ENCODE measurements around the gene RBM18.

RBM18 gene

DNA sequence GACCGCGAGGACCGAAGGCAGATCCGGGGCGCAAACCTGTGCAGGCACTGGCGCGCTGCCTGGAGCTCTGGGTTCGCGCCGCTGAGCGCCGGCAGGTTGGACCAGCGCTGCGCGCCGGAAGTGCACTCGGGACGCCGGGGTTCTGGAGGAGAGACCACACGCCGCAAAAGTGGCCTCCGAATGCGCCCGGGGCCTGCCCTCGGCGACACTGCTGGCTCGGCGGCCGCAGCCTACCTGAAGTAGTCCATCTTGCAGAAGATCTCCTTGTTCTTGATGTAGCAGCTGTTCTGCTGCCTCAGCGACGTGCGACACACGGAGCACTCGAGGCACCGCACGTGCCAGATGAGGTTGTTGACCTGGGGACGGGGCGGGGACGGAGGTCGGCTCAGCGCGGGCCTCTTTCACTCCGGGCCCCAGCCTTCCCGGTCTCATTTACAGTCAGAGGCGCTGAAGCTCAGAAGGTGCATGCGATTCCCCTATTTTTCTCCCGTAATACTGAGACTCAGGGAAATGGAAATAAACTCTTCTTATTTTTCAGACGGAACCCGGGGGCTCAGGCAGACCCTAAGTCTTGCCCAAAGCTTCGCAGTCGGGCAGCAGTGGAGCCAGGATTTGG, 38.4 kb downstream of the RBM18 start:
- H3K27me3 ChIP-seq (replicated peaks) = peaks cover 86% of the 10 kb centered on the region
- H3K4me3 ChIP-seq (ENCODE audit: low read depth, low read length) = no peak overlapping the region
- DNase-seq = no peak
- TF ChIP-seq, protein P1, sequence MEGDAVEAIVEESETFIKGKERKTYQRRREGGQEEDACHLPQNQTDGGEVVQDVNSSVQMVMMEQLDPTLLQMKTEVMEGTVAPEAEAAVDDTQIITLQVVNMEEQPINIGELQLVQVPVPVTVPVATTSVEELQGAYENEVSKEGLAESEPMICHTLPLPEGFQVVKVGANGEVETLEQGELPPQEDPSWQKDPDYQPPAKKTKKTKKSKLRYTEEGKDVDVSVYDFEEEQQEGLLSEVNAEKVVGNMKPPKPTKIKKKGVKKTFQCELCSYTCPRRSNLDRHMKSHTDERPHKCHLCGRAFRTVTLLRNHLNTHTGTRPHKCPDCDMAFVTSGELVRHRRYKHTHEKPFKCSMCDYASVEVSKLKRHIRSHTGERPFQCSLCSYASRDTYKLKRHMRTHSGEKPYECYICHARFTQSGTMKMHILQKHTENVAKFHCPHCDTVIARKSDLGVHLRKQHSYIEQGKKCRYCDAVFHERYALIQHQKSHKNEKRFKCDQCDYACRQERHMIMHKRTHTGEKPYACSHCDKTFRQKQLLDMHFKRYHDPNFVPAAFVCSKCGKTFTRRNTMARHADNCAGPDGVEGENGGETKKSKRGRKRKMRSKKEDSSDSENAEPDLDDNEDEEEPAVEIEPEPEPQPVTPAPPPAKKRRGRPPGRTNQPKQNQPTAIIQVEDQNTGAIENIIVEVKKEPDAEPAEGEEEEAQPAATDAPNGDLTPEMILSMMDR (IDR thresholded peaks at IDR 0.05; ENCODE audit: low read depth, low read length, missing control alignments) = no peak
- in situ Hi-C loops (cut with HindIII; ENCODE audit: low pct_ligation_motif_present, low sequenced_read_pairs) = no loop called here
- no peak overlapping the region for H3K27ac ChIP-seq
- no peaks in the 10 kb centered on the region for H3K36me3 ChIP-seq (replicated peaks)

DNA sequence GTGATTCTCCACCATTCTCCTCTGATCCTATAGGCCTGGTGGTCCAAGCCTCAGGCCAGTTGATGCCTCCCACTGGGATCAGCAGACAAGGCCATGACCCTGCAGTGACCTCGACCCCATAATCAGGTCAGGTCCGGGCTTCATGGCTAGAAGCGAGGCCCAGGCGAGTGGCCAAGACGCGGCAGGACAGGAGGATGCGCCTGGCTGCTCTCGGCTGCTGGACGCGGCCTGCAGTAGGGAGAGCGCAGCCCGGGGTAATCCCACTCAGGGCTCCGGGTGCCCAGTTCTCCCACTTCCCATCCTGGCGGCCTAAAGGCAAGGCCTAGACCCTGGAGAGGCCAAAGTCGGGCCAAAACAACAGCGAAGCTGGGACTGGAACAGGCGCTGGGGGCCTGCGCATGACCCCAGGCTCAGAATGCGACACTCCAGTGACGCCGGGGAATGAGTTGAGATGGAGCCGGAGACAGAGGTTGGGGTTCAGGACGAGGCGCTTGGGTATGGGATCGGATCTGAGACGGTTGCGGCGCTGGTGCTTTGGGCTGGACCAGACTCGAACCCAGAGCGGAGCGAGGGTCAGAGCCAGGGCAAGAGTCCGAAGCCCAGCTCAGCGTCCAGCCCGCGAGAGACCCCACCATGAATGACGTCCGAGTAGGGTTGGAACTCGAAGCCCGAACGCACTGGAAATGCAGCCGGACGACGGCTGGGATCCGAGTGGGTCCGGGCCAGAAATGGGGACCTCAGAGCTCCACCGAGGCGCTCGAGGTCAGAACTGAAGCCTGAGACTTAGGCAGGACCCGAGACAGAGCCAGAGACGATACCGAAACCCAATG, 39.1 kb downstream of the RBM18 start:
- Histone ChIP-seq H3K4me3 (ENCODE audit: low read depth, low read length) (no peak overlapping the region), H3K27me3 (replicated peaks) (peaks cover 86% of the 10 kb centered on the region), H3K36me3 (replicated peaks) (no peaks in the 10 kb centered on the region), H3K27ac (no peak overlapping the region)
- TF ChIP-seq, protein P1 (IDR thresholded peaks at IDR 0.05; ENCODE audit: low read depth, low read length, missing control alignments) = no peak
- in situ Hi-C loops (cut with HindIII; ENCODE audit: low pct_ligation_motif_present, low sequenced_read_pairs) = no loop called here
- no peak for DNase-seq

DNA sequence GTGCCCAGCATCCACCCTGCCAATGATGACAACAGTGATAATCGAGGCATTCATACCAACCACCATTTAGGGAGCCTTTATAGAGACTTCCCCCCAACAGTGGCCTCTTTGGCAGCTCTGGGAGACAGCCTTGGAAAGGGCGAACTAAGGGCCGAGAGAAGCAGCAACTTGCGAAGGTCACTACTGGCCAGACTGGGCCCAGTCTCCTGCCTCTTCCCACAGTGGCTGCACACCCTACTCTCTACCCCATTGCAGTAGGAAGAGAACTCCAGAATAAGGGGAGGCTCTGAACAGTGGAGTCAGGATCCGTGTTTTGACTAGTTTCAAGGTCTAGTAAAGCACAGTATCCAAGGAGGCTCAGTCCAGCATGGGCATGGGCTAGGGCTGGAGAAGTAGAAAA, 41.2 kb downstream of the RBM18 start:
- in situ Hi-C loops (cut with HindIII; ENCODE audit: low pct_ligation_motif_present, low sequenced_read_pairs) = no loop called here
- TF ChIP-seq, protein P1 (IDR thresholded peaks at IDR 0.05; ENCODE audit: low read depth, low read length, missing control alignments) = no peak
- DNase-seq = no peak
- Histone ChIP-seq H3K36me3 (replicated peaks) (no peaks in the 10 kb centered on the region), H3K27me3 (replicated peaks) (peaks cover 89% of the 10 kb centered on the region), H3K27ac (no peak overlapping the region), H3K4me3 (ENCODE audit: low read depth, low read length) (no peak overlapping the region)

DNA sequence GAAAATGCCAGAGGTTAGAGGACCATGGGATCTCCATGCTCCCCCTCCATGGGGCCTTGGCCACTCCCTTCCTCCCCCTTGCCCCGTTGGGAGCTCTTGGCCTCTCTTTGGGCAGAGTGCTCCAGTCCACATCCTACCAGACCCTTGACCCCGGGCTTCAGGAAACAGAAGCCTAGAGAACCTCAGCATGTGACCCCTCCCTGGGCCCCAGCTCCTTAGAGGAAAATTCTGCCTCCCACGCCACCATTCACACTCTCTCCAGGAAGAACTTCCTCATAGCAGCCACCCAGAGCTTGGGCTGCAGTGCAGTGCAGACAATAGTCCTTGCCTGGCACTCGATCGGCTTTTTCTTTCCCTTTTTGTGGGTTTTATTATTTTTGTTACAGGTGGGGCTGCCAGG, 41.8 kb downstream of the RBM18 start:
- TF ChIP-seq, protein P1 (IDR thresholded peaks at IDR 0.05; ENCODE audit: low read depth, low read length, missing control alignments) = no peak
- Histone ChIP-seq H3K27me3 (replicated peaks) (peaks cover 91% of the 10 kb centered on the region), H3K27ac (no peak overlapping the region), H3K36me3 (replicated peaks) (no peaks in the 10 kb centered on the region), H3K4me3 (ENCODE audit: low read depth, low read length) (no peak overlapping the region)
- in situ Hi-C loops (cut with HindIII; ENCODE audit: low pct_ligation_motif_present, low sequenced_read_pairs) = no loop called here
- no peak for DNase-seq

DNA sequence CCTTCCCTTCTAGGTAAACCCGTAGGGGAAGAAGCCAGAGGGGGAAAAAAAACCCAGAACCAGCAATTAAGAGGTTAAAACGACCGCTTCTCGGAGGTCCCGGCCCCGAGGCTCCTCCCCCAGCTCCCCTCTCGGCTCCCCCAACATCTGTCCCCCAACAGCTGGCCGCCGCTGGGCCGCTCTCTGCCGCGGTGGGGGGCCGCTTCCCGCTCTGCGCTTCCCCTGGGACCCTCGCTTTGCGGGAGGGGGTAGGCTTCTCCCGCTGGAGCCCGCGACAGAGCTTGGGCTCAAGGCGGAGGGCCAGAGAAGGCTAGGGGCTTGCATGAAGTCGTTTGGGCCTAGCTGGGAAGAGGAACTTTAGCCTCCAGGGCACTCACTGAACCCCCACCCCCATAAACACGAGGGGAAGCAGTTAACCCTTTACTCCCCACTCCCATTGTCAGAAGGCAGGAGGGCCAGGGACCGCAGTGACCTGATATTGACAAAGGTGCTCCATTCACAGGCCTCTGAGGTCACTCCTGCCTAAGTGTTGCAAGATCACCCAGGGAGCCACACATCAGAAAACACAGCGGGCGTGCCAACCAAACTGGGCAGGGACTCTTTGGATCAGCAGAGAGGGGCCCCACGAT, 43.3 kb downstream of the RBM18 start:
- H3K27ac ChIP-seq = no peak overlapping the region
- DNase-seq = no peak
- H3K27me3 ChIP-seq (replicated peaks) = peaks cover 92% of the 10 kb centered on the region
- TF ChIP-seq, protein P1 (IDR thresholded peaks at IDR 0.05; ENCODE audit: low read depth, low read length, missing control alignments) = no peak
- H3K36me3 ChIP-seq (replicated peaks) = no peaks in the 10 kb centered on the region
- H3K4me3 ChIP-seq (ENCODE audit: low read depth, low read length) = no peak overlapping the region
- in situ Hi-C loops (cut with HindIII; ENCODE audit: low pct_ligation_motif_present, low sequenced_read_pairs) = no loop called here
